HepG2 (cell line): ENCODE data around the gene KRTAP19-1. TPM values are rescaled to one million over a fixed set of nuclear protein-coding genes. Genes with fewer than 3 reads are reported as not detected.

Experiments used
- ATAC-seq: fragments of 200-7000 bp; cut with Tn5 transposase; 3 replicates; pipeline ENCODE4 v1.9.1; 2020; ENCODE audit warnings: mild to moderate bottlenecking, moderate library complexity
- Bru-seq: library from RNA; stranded (reverse); fragments of 400-500 nt; gene quantifications from one replicate; lab custom pipeline; 2021; lab: Mats Ljungman, UMichigan
- BruChase-seq, 2 experiments: library from RNA; stranded (reverse); fragments of 400-500 nt; gene quantifications; one replicate each; lab custom pipeline; 2021; lab: Mats Ljungman, UMichigan
- BruUV-seq: library from RNA; stranded (reverse); fragments of 400-500 nt; replicated peaks from 2 replicates; lab custom pipeline; 2021; lab: Mats Ljungman, UMichigan
- CTCF ChIA-PET: fragments of 300-600 bp; formaldehyde crosslinking; extraction: SDS; loops from one replicate; lab custom pipeline; 2021; ENCODE audit warnings: low total read pairs, inconsistent platforms, low intra/inter-chr PET ratio; lab: Yijun Ruan, JAX
- POLR2A ChIA-PET: fragments of 350-600 bp; sonication (Branson Sonifier 250); formaldehyde crosslinking; loops from one replicate; lab custom pipeline; 2020; ENCODE audit warnings: antibody characterized with exemption, inconsistent platforms; lab: Yijun Ruan, JAX
- DNase-seq: peaks from one replicate; pipeline ENCODE4 v3.0.0-alpha.2; 2015; ENCODE audit warnings: low spot score
- FAIRE-seq: peaks from 3 replicates; lab custom pipeline; 2011; peaks lifted over from hg19 to GRCh38; lab: Jason Lieb, UNC
- H2AFZ ChIP-seq: one replicate; pipeline ENCODE4 v1.6.1; 2011; ENCODE audit warnings: low read length, inconsistent platforms
- H3K27ac ChIP-seq: fragments of 300-600 bp; 3 replicates; pipeline ENCODE4 v1.8.0; 2011; ENCODE audit warnings: mixed run types, mild to moderate bottlenecking, mixed read lengths, low read length, inconsistent platforms; ENCODE audit not compliant: insufficient read depth; ENCODE audit errors: extremely low read length
- H3K27me3 ChIP-seq, 2 experiments: fragments of 200-600 bp in 1 of 2; 2 replicates in 1 of 2; 3 replicates in 1 of 2; pipeline versions ENCODE4 v1.6.0 to v1.8.0; 2011; ENCODE audit warnings: low read length in 2 of 2, mild to moderate bottlenecking in 2 of 2, moderate library complexity in 2 of 2, inconsistent platforms in 1 of 2; ENCODE audit not compliant: insufficient read depth in 2 of 2, control insufficient read depth in 1 of 2
- H3K36me3 ChIP-seq, 2 experiments: fragments of 200-600 bp in 1 of 2; replicated peaks in 1 of 2; 2 replicates in 1 of 2; 3 replicates in 1 of 2; pipeline versions ENCODE4 v1.5.1 to v1.8.0; 2011; ENCODE audit warnings: low read length in 2 of 2, inconsistent platforms in 1 of 2; ENCODE audit not compliant: insufficient read depth in 2 of 2, control insufficient read depth in 1 of 2
- H3K4me1 ChIP-seq: 2 replicates; pipeline ENCODE4 v1.5.1; 2012; ENCODE audit warnings: low read length, inconsistent platforms; ENCODE audit not compliant: insufficient read depth
- H3K4me2 ChIP-seq: 2 replicates; pipeline ENCODE4 v1.6.0; 2011; ENCODE audit warnings: low read depth, low read length, inconsistent platforms
- H3K4me3 ChIP-seq, 3 experiments: fragments of 200-600 bp in 1 of 3; sonication (generic), shearing (Covaris generic) in 1 of 3; replicated peaks in 1 of 3; 2 replicates each; pipeline ENCODE4 v1.5.1; 2011 to 2016; ENCODE audit warnings: low read length in 3 of 3, inconsistent platforms in 2 of 3, low read depth in 2 of 3, mild to moderate bottlenecking in 2 of 3, control low read depth in 1 of 3, mixed read lengths in 1 of 3; ENCODE audit not compliant: insufficient read depth in 1 of 3
- H3K79me2 ChIP-seq: one replicate; pipeline ENCODE4 v1.6.1; 2011; ENCODE audit warnings: low read length, inconsistent platforms; ENCODE audit not compliant: insufficient read depth
- H3K9ac ChIP-seq: 2 replicates; pipeline ENCODE4 v1.6.0; 2011; ENCODE audit warnings: mild to moderate bottlenecking, low read depth, low read length, inconsistent platforms; ENCODE audit not compliant: insufficient read depth
- H3K9me3 ChIP-seq: 2 replicates; pipeline ENCODE4 v1.5.1; 2012; ENCODE audit warnings: mild to moderate bottlenecking, low read length
- H4K20me1 ChIP-seq: 2 replicates; pipeline ENCODE4 v1.6.0; 2011; ENCODE audit warnings: inconsistent platforms, mild to moderate bottlenecking, low read length, moderate library complexity; ENCODE audit not compliant: insufficient read depth
- AKAP8 ChIP-seq: sonication (generic); formaldehyde crosslinking; IDR thresholded peaks from 2 replicates; pipeline ENCODE4 v1.5.1; 2020; ENCODE audit warnings: mild to moderate bottlenecking, missing genetic modification reagents
- CBX2 ChIP-seq, 2 experiments: fragments of 200-600 bp in 1 of 2; sonication (generic); formaldehyde crosslinking in 1 of 2; IDR thresholded peaks; 2 replicates each; pipeline versions ENCODE4 v1.7.0 to v1.8.1; 2018 to 2022; ENCODE audit warnings: low read depth in 2 of 2, low read length in 1 of 2, mild to moderate bottlenecking in 1 of 2, missing genetic modification reagents in 1 of 2
- MEIS1 ChIP-seq: sonication (generic); formaldehyde crosslinking; IDR thresholded peaks from 2 replicates; pipeline ENCODE4 v1.9.0; 2021; ENCODE audit warnings: mild to moderate bottlenecking, missing genetic modification reagents, moderate library complexity, borderline replicate concordance
- NR2F6 ChIP-seq, 2 experiments: IDR thresholded peaks; 2 replicates each; pipeline ENCODE4 v1.6.1; 2016; ENCODE audit warnings: antibody characterized with exemption in 1 of 2, mild to moderate bottlenecking in 1 of 2
- POLR2A ChIP-seq, 2 experiments: IDR thresholded peaks; 2 replicates each; pipeline ENCODE4 v1.6.1; 2011; ENCODE audit warnings: low read depth in 2 of 2, low read length in 2 of 2, mild to moderate bottlenecking in 1 of 2, moderate library complexity in 1 of 2; ENCODE audit not compliant: insufficient read depth in 1 of 2
- RELA ChIP-seq: sonication (generic); formaldehyde crosslinking; IDR thresholded peaks from 2 replicates; pipeline ENCODE4 v1.4.0; 2020; ENCODE audit warnings: missing genetic modification reagents
- SYNCRIP ChIP-seq: fragments of 200-400 bp; formaldehyde crosslinking; IDR thresholded peaks from 2 replicates; pipeline ENCODE4 v1.6.1; 2018; ENCODE audit warnings: mild to moderate bottlenecking, low read depth, low read length; ENCODE audit not compliant: insufficient read depth
- ZBTB7B ChIP-seq: sonication (generic); formaldehyde crosslinking; IDR thresholded peaks from 2 replicates; pipeline ENCODE4 v1.4.0; 2020; ENCODE audit warnings: missing genetic modification reagents
- ZNF33A ChIP-seq: sonication (generic); formaldehyde crosslinking; IDR thresholded peaks from 2 replicates; pipeline ENCODE4 v1.5.1; 2020; ENCODE audit warnings: missing genetic modification reagents, mild to moderate bottlenecking, moderate library complexity, borderline replicate concordance
- ZNF839 ChIP-seq: sonication (generic); formaldehyde crosslinking; IDR thresholded peaks from 2 replicates; pipeline ENCODE4 v1.4.0; 2020; ENCODE audit warnings: missing genetic modification reagents, mild to moderate bottlenecking, borderline replicate concordance
- WGBS: methylation state at CpG from one replicate; pipeline ENCODE4 v1.1.6; 2017; ENCODE audit warnings: low lambda C conversion rate; 5-methylcytosine and 5-hydroxymethylcytosine counted together
- in situ Hi-C: cut with HindIII; loops from 2 replicates; pipeline ENCODE4 v1.10.0; 2017; ENCODE audit warnings: low pct_unique_long_range_greater_than_20kb; ENCODE audit not compliant: extremely low pct_ligation_motif_present
- intact Hi-C: fragments of 100-400 bp; cut with micrococcal nuclease; formaldehyde crosslinking; loops from one replicate; pipeline ENCODE4 v1.10.0; 2022; ENCODE audit not compliant: unreplicated experiment
- long read RNA-seq, 2 experiments: library from RNA in 1 of 2; library from polyadenylated mRNA in 1 of 2; stranded (forward) in 1 of 2; unstranded in 1 of 2; transcript quantifications; one replicate each; pipeline ENCODE4 v2.0.0, GENCODE V29; 2019 to 2022
- polyA minus RNA-seq, 3 experiments: library from RNA; depleted of rRNA, polyadenylated mRNA; stranded (reverse); fragments of >200 nt; gene quantifications; 2 replicates each; pipeline ENCODE4 v1.2.3, GENCODE V29; 2011; ENCODE audit warnings: low replicate concordance in 1 of 3
- polyA plus RNA-seq, 8 experiments: library from polyadenylated mRNA; depleted of rRNA in 3 of 8; stranded (reverse) in 7 of 8; unstranded in 1 of 8; fragments of >200 nt; fragmentation: Illumina TruSeq in 4 of 8; extraction: Trizol in 4 of 8; gene quantifications; 2 replicates each; pipeline versions ENCODE4 v1.2.1 to v1.2.3, GENCODE V29; 2011 to 2016; ENCODE audit warnings: low read depth in 4 of 8, missing spikeins in 1 of 8, mixed read lengths in 1 of 8; ENCODE audit not compliant: insufficient read depth in 1 of 8
- total RNA-seq, 5 experiments: library from RNA; depleted of rRNA; stranded (reverse); fragments of >200 nt; fragmentation: Illumina TruSeq; extraction: Trizol; gene quantifications; 2 replicates each; pipeline ENCODE4 v1.2.3, GENCODE V29; 2016; ENCODE audit warnings: low read depth in 1 of 5
- TF ChIP-seq, protein P1 (sequence below): sonication (generic); formaldehyde crosslinking; IDR thresholded peaks from 2 replicates; pipeline ENCODE4 v1.8.1; 2022; ENCODE audit warnings: low read depth, mild to moderate bottlenecking, missing genetic modification reagents

Gene KRTAP19-1
- total RNA-seq (2016; rRNA removed; fragmentation: Illumina TruSeq; extraction: Trizol) (not detected in 2 replicates), polyA plus RNA-seq (2011; rRNA removed) (not detected in 2 replicates), polyA minus RNA-seq (2011; rRNA and poly(A)+ RNA removed; ENCODE audit: low replicate concordance) (not detected in 2 replicates), Bru-seq, nascent RNA (not detected), BruChase-seq, experiment 1, labeled RNA remaining after a 6-hour chase (not detected), BruChase-seq, experiment 2, labeled RNA remaining after a 2-hour chase (not detected)
- total RNA-seq (2016; cell fraction: cytosol; rRNA removed; fragmentation: Illumina TruSeq; extraction: Trizol; ENCODE audit: low read depth), result not detected in 2 replicates
- total RNA-seq (2016; cell fraction: insoluble cytoplasmic fraction; rRNA removed; fragmentation: Illumina TruSeq; extraction: Trizol), result not detected in 2 replicates
- total RNA-seq (2016; cell fraction: membrane; rRNA removed; fragmentation: Illumina TruSeq; extraction: Trizol), result not detected in 2 replicates
- total RNA-seq (2016; cell fraction: nucleus; rRNA removed; fragmentation: Illumina TruSeq; extraction: Trizol), result not detected in 2 replicates
- not detected in 2 replicates for polyA plus RNA-seq (2011; cell fraction: cytosol; rRNA removed)
- not detected in 2 replicates for polyA plus RNA-seq (2011; cell fraction: nucleus; rRNA removed)
- not detected in 2 replicates for polyA plus RNA-seq (2012)
- polyA plus RNA-seq (2016; cell fraction: cytosol; fragmentation: Illumina TruSeq; extraction: Trizol; ENCODE audit: low read depth), result not detected in 2 replicates
- not detected in 2 replicates for polyA plus RNA-seq (2016; cell fraction: insoluble cytoplasmic fraction; fragmentation: Illumina TruSeq; extraction: Trizol; ENCODE audit: low read depth)
- polyA plus RNA-seq (2016; cell fraction: membrane; fragmentation: Illumina TruSeq; extraction: Trizol; ENCODE audit: low read depth), result not detected in 2 replicates
- polyA plus RNA-seq (2016; cell fraction: nucleus; fragmentation: Illumina TruSeq; extraction: Trizol; ENCODE audit: insufficient read depth, low read depth), result not detected in 2 replicates
- not detected in 2 replicates for polyA minus RNA-seq (2011; cell fraction: cytosol; rRNA and poly(A)+ RNA removed)
- not detected in 2 replicates for polyA minus RNA-seq (2011; cell fraction: nucleus; rRNA and poly(A)+ RNA removed)
- long read RNA-seq, experiment 1, result 0 reads
- long read RNA-seq, experiment 2, result 0 reads

DNA sequence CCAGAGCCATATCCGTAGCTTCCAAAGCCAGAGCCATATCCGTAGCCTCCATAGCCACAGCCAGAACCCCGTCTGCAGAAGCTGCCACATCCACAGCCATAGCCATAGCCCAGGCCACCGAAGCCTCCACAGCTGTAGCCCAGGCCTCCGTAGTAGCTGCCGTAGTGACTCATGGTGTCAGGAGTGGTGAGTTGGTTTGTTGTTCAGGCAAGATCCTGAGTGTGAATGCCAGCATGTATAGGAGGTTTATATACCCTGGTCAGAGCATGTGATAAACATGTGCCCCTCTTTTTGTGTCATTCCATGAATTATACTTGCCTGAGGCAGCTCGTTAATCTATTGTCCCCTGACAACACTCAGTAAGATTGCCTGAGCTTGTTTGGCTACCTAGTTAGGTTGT lies at the start of gene KRTAP19-1:
KRTAP19-1 (minus strand) TSS at position 223 of the 400 bp plus-strand sequence; CDS start at position 173, 50 bp downstream.
- CTCF ChIA-PET, result no interaction called here
- H2AFZ ChIP-seq, result no peak within 1 kb of the TSS

More for the DNA sequence above, at the start of gene KRTAP19-1:
- WGBS, result 7% methylated on average over 3 of the region's 7 CpGs
- Histone ChIP-seq H3K27ac (no peak within 1 kb of the TSS), H3K4me1 (no peaks in the 10 kb centered on the region), H3K9me3 (peaks cover 86% of the 10 kb centered on the region), H3K9ac (no peak within 1 kb of the TSS), H4K20me1 (no peaks in the 10 kb centered on the region), H3K36me3 (no peaks in the 10 kb centered on the region), H3K27me3 (no peaks in the 10 kb centered on the region), H3K79me2 (no peaks in the 10 kb centered on the region), H3K4me2 (no peak within 1 kb of the TSS), H3K4me3 (no peak within 1 kb of the TSS)
- ATAC-seq, result no peak
- no TSS peak for BruUV-seq
- intact Hi-C loops (no loop called here), in situ Hi-C loops (no loop called here)
- DNase-seq, result no peak
- TF ChIP-seq ZNF33A (CRISPR knock-in tag), result no peak
- no peak for TF ChIP-seq SYNCRIP
- no peak for TF ChIP-seq CBX2 (IDR thresholded peaks at IDR 0.05; ENCODE audit: low read depth, low read length)
- TF ChIP-seq CBX2 (CRISPR knock-in tag; IDR thresholded peaks at IDR 0.05; ENCODE audit: low read depth), result no peak
- TF ChIP-seq NR2F6 (IDR thresholded peaks at IDR 0.05), result no peak
- TF ChIP-seq NR2F6 (CRISPR knock-in tag; IDR thresholded peaks at IDR 0.05), result no peak
- no peak for TF ChIP-seq ZBTB7B (CRISPR knock-in tag)
- no peak for TF ChIP-seq ZNF839
- no peak for TF ChIP-seq MEIS1 (CRISPR knock-in tag)
- no peak for TF ChIP-seq AKAP8
- TF ChIP-seq, protein P1, sequence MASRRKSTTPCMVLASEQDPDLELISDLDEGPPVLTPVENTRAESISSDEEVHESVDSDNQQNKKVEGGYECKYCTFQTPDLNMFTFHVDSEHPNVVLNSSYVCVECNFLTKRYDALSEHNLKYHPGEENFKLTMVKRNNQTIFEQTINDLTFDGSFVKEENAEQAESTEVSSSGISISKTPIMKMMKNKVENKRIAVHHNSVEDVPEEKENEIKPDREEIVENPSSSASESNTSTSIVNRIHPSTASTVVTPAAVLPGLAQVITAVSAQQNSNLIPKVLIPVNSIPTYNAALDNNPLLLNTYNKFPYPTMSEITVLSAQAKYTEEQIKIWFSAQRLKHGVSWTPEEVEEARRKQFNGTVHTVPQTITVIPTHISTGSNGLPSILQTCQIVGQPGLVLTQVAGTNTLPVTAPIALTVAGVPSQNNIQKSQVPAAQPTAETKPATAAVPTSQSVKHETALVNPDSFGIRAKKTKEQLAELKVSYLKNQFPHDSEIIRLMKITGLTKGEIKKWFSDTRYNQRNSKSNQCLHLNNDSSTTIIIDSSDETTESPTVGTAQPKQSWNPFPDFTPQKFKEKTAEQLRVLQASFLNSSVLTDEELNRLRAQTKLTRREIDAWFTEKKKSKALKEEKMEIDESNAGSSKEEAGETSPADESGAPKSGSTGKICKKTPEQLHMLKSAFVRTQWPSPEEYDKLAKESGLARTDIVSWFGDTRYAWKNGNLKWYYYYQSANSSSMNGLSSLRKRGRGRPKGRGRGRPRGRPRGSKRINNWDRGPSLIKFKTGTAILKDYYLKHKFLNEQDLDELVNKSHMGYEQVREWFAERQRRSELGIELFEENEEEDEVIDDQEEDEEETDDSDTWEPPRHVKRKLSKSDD (CRISPR knock-in tag), result no peak
- no peak for TF ChIP-seq POLR2A (IDR thresholded peaks at IDR 0.05; ENCODE audit: insufficient read depth in 1 of 2, low read depth in 2 of 2, low read length in 2 of 2)
- TF ChIP-seq RELA (CRISPR knock-in tag), result no peak
- POLR2A ChIA-PET, result no interaction called here
- no peak for FAIRE-seq
